Measurements from ENCODE around the gene ZNF606.

ZNF606 gene

DNA sequence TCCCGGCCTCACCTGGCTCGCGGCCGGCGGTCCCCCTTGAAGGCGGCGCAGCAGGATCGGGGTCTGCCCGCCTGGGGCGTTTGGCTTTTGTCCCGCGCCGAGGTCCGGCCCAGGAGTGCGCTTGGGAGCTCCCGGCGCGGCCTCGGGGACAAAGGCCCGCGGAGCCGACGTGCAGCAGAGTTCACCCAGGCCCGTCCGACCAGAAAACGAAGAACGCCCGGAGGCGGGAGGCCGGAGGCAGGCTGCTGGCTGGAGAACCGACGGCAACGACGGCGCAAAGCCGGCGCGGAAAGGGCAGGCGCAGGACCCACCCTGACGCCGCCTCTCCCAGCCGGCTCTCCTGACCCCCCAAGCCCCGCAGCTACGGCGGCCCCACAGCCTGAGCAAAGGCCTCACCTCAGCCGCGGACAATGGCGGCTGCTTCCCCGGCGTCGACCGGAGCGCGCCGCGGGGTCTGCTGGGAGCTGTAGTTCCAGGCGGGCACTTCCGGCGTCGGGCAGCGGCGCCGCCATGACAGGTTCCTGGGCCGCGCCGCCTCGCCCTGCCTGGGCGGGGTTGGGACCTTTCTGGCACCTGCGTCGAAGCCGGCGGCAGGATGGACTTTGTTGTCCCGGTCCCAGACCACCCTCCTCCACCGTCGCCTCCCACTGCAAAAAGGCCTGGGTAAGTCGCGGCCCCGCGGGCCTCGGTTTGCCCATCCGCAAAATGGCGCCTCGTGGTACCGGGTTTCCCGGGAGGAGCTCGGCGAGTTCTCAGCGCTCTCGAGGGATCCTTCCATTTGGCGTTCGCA, at the start of gene ZNF606:
TSS of gene ZNF606 (minus strand) at position 437 of the 790 bp plus-strand sequence. CDS start 1,501 bp downstream, outside the sequence.
- peak; percentile 70 for DNase-seq (ENCODE audit: low read depth, low spot score)

DNA sequence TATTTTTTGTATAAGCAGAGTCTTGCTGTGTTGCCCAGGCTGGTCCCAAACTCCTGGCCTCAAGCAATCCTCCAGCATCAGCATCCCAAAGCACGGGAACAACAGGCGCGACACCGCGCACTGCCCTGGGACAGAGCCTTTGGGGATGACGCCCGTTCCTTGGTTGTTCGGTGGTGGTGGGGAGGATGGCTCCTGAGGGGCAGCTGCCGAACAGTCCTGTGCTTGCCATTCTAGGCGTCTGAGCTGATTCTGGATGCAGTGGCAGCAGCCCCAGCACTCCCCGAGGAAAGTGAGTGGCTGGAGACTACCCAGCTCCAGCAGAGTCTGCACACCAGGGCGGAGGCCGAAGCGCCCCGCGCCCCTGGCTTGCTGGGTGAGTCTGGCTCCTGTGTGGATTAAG, 49.6 kb upstream of the ZNF606 start:
- no peak for DNase-seq (ENCODE audit: low read depth, low spot score)

DNA sequence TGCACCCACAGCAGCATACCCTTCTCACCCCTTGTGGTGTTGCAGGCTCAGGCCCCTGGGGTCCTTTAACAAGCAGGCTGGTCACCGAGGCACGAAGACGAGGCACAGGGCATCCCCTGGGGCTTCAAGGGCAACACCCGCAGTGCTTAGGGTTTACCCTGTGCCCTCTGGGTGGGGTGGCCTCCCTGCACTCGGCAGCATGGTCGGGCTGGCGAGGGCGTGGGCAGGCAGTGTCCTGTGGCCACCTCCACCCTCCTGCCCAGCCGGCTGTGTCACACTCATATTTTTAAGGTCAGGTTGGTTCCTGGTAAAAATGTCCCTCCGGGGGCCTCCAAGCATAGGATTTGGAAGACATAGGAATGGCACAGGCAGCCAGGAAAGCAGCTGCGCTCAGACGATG, 45.1 kb upstream of the ZNF606 start:
- no peak for DNase-seq (ENCODE audit: low read depth, low spot score)

DNA sequence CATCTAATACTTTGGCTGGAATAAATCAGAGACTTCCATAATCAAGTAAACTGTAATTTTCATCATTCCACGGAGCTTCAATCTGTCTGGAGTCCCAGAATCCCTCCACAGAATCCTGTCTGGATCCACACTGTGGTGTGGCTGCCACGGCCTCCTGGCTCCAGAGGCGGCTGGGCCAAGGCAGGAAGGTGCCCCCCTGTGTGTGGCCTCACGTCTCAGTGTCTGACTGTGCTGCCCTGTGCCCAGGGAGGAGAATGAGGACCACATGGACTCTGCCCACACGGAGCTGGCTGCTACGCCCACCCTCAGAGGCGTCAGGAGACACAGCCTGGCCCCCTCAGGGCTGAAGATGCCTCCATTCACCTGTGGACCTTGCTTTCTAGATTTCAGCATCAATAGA, 44.2 kb upstream of the ZNF606 start:
- no peak for DNase-seq (ENCODE audit: low read depth, low spot score)

DNA sequence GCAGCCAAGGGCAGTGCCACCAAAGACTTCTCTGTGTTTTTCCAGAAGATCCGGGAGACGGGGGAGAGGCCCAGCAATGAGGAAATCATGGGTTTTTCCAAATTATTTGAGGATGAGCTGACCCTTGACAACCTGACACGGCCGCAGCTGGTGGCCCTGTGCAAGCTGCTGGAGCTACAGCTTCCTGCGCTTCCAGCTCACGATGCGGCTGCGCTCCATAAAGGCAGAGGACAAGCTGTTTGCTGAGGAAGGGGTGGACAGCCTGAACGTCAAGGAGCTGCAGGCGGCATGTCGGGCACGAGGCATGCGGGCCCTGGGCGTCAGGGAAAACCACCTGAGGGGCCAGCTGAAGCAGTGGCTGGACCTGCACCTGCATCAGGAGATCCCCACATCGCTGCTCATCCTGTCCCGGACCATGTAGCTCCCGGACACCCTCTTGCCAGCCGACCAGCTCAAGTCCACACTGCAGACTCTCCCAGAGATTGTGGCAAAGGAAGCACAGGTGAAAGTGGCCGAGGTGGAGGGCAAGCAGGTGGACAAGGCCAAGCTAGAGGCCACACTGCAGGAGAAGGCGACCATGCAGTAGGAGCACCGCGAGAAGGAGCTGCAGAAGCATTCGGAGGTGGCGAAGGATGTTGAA, 42.9 kb upstream of the ZNF606 start:
- no peak for DNase-seq (ENCODE audit: low read depth, low spot score)

DNA sequence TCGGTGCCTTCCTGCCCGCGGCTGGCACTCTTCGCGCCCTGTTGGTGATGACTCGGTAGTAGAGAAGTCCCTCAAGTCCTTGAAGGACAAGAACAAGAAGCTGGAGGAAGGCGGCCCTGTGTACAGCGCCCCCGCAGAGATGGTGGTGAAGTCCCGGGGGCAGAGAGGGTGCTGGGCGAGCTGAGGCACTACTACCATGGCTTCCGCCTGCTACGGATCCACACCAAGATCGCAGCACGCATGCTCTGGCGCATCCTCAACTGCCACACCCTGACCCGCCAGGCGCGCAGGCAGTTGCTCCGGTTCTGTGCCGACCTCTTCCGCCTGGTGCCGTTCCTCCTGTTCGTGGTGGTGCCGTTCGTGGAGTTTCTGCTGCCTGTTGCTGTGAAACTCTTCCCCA, 42.3 kb upstream of the ZNF606 start:
- no peak for DNase-seq (ENCODE audit: low read depth, low spot score)

DNA sequence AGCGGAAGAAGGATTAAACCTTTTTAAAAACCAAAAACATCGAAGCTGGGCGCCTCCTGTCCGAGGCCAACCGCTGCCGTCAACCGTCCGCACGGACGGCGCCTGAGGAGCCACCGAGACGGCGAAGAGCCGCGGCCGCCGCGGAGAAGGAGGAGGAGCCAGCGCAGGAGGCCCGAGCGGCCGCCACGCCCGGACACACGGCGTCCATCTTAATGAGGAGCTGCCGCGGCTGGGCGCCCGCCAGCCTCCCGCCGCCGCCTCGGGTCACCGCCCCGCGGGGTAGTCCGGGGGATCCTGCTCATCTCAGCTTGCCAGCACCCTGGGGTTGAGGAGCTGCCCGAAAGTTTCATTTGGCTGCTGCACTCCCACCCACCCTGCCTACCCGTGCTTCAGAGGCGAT, 41.8 kb upstream of the ZNF606 start:
- DNase-seq (ENCODE audit: low read depth, low spot score) = no peak

DNA sequence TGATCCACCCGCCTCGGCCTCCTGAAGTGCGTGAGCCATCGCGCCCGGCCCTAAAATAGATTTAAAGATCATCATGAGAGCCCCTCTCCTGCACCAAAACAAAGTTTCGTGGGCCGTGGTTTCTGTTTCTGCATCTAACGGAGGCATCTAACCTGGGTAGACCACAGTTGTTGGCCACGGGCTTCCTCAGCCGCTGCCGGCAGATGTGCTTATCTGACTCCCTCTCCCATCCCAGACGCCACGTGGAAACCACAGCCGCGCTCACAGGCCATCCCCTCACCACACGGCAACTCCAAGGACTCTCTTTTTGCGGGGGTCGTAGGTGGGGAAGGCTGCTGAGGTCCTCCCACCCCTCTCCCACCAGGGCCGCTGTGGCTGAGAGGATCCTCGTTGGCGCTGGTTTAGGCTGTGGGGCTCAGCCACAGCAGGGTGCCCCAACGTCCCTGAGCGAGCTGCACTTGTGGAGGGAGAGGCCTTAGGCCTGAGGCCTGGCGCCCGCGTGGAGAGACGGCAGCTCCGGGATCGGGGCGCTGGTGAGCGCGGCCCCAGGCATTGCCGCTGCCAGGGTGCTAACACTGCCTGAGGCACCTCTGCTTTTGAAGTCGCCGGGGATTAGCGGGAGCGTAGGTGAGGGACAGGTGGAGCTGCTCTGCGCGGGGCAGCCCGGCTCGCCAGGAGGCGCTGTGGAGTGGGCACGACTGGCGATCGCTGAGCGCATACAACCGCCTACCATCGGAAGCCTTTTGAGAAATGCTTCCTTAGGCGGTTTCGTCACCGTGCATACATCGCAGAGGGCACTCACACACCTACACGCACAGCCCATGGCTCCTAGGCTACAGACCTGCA, 40.1 kb upstream of the ZNF606 start:
- DNase-seq (ENCODE audit: low read depth, low spot score) = no peak

DNA sequence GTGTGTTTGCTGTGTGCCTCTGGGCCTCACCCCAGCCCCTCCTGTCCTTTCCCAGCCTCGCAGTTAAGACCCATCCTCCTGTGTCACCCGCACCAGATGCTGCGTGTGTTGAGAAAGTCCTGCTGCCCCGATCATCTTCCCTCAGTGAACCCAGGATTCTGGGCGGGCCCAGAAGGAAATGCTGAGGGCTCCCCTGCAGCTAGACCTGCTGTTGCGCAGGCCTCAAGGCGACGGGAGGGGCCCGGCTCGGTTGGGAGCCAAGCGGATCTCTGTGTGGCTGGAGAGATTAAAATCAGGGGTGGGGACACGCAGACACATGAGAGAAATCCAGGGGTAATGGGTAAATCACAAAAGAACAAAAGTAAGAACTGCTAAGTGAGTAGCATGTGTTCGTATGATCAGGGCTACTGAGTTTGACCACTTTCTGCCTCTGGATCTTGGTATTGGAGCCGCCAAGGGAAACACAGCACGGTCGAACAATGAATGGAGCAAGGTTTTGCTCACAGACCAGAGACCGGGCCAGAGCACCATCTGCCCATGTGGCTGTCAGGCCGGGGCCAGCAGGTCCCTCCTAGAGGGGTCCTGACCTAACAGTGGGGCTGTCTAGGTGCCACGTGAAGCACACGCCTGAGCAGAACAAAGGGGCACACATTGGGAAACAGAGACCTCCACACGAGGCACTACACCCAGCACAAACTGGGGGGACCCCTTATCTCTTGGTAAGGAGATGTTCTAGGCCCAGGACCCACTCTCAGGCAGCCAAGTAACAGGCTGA, 38.3 kb upstream of the ZNF606 start:
- no peak for DNase-seq (ENCODE audit: low read depth, low spot score)

DNA sequence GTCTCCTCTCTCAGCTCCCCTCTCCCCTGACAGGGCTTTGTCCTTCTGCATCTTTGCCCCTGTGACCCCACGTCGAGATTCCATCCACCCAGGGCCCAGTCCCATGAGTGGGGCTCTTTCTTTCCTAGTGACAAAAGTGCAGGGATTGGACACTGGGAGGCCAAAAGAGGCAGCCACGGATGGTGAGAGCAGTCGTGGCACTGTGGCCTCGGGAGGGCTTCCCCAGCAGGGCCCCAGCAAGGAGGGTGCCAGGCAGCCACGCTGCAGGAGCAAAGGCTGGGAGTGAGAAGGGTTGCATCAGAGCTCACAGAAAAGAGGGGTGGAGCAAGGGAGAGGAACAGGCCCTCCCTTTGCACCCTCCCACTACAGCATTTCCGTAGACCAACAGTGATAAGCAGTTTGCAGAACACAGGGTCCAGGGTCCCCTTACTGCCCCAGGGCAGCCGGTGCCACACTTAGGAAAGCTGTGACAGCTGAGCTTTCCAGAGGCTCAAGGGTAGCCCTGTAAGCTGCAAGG, 36.1 kb upstream of the ZNF606 start:
- no peak for DNase-seq (ENCODE audit: low read depth, low spot score)

DNA sequence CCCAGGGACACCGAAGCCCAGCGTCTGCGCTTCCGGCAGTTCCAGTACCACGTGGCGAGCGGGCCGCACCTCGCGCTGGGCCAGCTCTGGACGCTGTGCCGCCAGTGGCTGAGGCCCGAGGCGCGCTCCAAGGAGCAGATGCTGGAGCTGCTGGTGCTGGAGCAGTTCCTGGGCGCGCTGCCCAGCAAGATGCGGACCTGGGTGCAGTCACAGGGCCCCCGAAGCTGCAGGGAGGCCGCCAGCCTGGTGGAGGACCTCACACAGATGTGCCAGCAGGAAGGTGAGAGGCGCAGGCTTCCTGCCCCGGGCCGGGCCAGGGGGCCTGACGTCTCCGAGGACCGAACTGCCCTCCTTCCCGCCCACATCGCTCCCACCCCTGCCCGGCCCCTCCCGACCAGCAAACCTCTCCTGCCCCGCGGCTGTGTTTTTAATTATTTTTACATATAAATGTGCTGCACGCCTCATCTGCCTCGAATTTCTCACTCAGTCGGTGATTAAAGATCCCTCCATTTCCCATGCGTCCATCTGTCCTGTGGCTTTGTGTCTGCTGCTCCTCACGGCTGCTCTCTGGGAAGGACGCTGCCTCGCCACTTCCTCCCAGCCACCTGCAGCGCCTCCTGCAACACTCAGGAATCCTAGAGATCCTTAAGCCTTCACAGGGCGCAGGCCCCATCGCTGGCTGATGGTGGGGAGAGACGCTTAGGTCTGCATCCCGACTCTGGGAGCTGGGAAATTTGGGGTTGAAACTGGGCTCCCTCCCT, 35.5 kb upstream of the ZNF606 start:
- no peak for DNase-seq (ENCODE audit: low read depth, low spot score)

DNA sequence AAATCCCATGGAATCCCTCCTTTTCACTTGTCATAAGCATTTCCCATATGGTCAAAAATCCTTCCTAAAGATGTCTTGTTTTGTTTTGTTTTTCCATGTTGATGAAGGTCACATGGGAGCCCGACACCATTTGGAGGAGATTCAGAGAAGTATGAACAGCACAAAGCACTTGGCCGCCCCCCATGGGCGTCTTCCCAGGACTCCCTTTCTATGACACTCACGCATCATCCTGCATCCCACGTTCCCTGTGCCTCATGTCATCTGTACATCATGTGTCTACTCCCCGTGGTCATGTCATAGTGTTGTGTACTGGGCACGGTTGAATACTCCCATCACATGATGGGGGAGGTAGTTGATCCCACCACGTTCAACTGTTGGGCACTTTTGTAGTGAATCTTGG, 33.2 kb upstream of the ZNF606 start:
- no peak for DNase-seq (ENCODE audit: low read depth, low spot score)

DNA sequence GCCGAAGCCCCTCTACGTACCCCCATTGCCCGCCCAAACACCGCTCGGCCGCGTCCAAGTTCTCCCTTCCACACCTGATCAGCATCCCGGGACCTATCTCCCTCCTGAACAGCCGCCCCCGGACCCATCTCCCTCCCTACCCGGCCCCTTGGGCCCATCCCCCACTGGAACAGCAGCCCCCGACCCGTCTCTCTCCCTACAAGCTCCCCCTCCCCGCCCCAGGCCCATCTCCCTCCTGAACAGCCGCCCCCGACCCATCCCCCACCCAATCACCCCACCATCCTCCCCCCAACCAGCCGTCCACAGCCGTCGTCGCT, 31.8 kb upstream of the ZNF606 start:
- DNase-seq (ENCODE audit: low read depth, low spot score) = no peak

DNA sequence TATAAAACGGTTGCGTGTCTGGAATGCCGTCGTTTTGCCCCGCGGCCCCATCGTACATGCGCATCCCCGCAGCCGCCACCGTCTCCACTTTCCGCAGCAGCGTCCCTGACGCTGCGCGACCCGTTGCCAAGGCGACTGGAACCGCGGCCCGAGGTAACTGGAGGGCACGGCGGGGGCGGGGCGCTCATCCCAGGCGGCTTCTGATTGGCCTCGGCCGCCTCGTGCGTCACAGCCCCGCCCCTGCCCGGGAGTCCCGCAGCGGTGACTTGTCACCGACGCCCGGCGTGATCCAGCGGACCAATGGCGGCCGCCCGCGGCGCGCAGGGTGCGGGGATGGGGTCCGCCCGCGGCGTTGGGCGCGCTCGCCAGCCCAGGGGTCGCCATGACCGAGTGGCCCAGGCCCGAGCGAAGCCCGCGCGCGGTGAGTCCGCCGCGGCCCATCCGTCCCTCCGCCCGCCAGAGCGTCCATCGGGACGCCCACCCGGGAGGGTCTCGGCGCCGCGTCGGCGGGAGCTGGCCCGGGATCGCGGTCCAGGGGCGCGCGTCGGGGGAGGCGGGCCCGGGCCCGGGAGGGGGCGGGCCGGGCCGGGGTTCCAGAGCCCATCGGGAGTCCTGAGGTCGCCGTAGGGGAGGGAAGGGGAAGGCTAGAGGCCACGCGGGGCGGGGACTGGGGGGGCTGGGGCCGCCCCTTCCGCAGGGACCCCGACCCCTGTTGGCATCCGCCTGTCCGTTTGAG, 31.3 kb upstream of the ZNF606 start, which contains the start of gene ZSCAN1:
TSS of gene ZSCAN1 (plus strand) at position 285 of the 736 bp plus-strand sequence. CDS start 3,812 bp downstream, outside the sequence.
- DNase-seq (ENCODE audit: low read depth, low spot score) = no peak

DNA sequence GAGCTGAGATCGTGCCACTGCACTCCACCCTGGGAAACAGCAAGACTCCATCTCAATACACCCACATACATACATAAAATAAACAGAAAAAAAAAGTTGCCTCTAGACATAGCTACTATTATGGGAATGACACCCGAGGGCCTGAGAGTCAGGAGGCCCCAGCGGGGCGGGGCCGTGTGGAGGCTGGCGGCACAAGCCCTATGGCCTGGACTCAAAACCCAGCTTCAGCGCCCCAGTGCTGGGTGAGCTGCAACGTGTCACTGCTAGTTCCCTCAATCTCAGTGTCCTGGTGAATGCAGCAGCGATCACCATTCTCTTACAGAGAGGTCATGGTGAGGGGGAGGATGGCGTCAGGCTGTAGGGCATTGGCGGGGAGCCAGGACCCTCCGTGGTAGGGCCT, 22.0 kb upstream of the ZNF606 start:
- DNase-seq (ENCODE audit: low read depth, low spot score) = no peak

DNA sequence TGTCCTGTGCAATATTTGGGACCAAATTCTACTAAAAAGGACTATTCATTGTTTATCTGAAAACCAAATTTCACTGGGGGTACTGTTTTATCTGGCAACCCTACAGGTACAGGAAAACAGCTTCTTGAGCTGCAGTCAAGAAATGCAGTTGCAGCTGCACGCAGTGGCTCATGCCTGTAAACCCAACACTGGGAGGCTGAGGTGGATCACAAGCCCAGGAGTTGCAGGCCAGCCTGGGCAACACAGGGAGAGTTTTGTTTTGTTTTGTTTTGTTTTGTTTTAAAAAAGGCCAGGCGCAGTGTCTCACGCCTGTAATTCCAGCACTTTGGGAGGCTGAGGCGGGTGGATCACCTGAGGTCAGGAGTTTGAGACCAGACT, 19.7 kb upstream of the ZNF606 start:
- no peak for DNase-seq (ENCODE audit: low read depth, low spot score)

DNA sequence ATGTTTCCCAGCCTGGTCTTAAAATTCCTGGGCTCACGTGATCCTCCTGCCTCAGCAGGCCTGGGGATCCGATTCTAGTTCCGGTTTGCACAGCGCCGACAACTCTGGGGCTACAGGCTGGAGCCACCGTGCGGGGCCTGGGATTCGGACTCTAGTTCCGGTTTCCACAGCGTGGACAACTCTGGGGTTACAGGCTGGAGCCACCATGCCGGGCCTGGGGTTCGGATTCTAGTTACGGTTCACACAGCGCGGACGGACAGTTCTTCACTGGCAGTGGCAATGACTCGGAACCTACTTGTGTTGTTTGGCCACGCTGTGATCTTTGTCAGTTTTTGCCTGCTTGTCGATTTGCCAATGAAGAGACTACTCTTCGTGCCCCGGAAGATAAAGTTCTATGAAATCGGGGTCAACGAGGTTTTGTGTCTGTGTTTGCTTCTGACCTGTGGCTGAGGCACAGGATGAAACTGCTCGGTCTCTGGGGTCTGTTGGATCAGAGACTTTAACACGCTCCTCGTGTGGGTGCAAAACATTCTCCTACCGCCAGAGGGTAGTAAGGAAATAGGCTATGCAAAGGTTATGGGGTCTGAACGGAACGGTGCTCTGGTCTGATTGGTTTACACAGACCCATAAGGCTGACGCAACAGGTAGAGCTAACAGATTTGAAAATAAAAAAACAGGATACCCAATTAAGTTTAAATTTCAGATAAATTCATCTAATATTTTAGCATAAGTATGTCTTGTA, 19.1 kb upstream of the ZNF606 start:
- DNase-seq (ENCODE audit: low read depth, low spot score) = no peak

DNA sequence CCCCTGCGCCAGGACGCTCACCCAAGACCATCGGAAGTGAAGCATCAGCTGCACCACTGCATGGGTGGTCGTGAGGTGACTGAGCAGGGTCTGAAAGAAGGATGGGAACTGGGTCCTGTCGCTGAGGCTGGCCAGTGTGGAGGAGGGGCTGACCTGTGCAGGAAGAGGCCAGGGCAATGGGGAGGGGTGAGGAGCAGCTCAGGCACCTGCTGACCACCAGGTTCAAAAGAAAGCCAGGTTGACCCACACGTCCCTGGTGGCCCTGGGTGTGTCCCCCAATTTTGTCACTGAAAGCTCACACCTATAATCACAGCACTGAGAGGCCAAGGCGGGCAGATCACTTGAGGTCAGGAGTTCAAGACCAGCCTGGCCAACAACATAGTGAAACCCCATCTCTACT, 17.5 kb upstream of the ZNF606 start:
- DNase-seq (ENCODE audit: low read depth, low spot score) = no peak

DNA sequence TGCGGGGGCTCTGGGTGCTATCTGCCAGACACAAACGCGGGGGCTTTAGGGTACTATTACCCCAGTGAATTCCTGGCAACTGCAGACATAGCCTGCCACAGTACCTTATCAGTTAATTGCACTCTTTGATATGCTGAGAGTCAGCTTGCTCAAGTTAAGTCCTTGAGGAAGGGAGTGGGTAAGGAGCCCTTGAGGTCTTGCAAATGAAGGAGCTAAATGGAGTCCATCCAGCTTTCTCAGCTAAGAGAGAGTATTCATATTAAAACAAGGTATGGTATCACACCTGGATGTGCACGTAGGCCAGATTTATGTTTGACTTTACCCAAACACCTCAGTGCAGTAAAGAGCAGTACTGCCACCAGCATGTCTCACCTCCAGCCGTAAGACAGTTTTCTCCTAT, 11.5 kb upstream of the ZNF606 start:
- no peak for DNase-seq (ENCODE audit: low read depth, low spot score)
